Neural progenitor cell (in vitro differentiated cells): ENCODE measurements around the gene FBXL14.

Experiments
- EZH2 ChIP-seq: fragments of 200-600 bp; sonication (generic); IDR thresholded peaks from 2 replicates; pipeline ENCODE4 v1.6.1; 2017; ENCODE audit warnings: antibody characterized with exemption, mild to moderate bottlenecking, moderate library complexity
- TF ChIP-seq, protein P1 (sequence below): fragments of 200-600 bp; sonication (generic); IDR thresholded peaks from 2 replicates; pipeline ENCODE4 v1.5.1; 2017; ENCODE audit warnings: antibody characterized with exemption, mild to moderate bottlenecking

DNA sequence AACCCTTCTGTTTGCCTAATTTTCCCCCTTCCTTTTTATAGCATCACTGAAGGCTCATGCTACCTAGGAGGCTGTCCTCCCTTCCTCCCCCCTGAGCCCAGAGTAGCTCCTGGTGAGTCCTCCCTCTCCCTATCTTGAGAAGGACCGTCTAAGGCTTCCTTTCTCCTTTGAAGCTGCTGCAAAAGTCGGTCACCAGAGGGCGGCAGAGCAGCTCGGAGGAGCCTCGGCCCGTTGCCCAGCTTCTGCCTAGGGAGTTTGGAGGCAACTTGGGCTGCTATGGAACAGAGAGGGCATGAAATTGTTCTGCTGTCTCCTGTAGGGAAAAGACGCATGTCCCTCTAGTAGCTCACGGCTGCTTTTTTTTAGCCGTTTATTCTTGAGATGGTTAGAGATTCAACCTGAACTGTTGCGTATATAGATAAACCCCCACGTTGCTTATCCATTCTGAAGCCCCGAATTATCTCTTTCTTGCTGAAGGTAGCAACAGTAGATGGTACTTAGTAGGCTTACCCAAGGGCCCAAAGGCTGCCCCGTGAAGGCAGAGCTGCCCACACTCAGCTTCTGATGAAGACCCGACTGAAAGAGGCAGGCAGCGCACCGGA lies 40.3 kb upstream of the FBXL14 start:
- TF ChIP-seq, protein P1, sequence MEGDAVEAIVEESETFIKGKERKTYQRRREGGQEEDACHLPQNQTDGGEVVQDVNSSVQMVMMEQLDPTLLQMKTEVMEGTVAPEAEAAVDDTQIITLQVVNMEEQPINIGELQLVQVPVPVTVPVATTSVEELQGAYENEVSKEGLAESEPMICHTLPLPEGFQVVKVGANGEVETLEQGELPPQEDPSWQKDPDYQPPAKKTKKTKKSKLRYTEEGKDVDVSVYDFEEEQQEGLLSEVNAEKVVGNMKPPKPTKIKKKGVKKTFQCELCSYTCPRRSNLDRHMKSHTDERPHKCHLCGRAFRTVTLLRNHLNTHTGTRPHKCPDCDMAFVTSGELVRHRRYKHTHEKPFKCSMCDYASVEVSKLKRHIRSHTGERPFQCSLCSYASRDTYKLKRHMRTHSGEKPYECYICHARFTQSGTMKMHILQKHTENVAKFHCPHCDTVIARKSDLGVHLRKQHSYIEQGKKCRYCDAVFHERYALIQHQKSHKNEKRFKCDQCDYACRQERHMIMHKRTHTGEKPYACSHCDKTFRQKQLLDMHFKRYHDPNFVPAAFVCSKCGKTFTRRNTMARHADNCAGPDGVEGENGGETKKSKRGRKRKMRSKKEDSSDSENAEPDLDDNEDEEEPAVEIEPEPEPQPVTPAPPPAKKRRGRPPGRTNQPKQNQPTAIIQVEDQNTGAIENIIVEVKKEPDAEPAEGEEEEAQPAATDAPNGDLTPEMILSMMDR: peak; percentile 80
- no peak for TF ChIP-seq EZH2
